ENCODE results near the gene INPPL1. TPM values are rescaled to one million over a fixed set of nuclear protein-coding genes. Genes with fewer than 3 reads are reported as not detected.

The INPPL1 gene, protein sequence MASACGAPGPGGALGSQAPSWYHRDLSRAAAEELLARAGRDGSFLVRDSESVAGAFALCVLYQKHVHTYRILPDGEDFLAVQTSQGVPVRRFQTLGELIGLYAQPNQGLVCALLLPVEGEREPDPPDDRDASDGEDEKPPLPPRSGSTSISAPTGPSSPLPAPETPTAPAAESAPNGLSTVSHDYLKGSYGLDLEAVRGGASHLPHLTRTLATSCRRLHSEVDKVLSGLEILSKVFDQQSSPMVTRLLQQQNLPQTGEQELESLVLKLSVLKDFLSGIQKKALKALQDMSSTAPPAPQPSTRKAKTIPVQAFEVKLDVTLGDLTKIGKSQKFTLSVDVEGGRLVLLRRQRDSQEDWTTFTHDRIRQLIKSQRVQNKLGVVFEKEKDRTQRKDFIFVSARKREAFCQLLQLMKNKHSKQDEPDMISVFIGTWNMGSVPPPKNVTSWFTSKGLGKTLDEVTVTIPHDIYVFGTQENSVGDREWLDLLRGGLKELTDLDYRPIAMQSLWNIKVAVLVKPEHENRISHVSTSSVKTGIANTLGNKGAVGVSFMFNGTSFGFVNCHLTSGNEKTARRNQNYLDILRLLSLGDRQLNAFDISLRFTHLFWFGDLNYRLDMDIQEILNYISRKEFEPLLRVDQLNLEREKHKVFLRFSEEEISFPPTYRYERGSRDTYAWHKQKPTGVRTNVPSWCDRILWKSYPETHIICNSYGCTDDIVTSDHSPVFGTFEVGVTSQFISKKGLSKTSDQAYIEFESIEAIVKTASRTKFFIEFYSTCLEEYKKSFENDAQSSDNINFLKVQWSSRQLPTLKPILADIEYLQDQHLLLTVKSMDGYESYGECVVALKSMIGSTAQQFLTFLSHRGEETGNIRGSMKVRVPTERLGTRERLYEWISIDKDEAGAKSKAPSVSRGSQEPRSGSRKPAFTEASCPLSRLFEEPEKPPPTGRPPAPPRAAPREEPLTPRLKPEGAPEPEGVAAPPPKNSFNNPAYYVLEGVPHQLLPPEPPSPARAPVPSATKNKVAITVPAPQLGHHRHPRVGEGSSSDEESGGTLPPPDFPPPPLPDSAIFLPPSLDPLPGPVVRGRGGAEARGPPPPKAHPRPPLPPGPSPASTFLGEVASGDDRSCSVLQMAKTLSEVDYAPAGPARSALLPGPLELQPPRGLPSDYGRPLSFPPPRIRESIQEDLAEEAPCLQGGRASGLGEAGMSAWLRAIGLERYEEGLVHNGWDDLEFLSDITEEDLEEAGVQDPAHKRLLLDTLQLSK
- total RNA-seq: 10 to 100 TPM; 75.9 to 78.4 TPM

DNA sequence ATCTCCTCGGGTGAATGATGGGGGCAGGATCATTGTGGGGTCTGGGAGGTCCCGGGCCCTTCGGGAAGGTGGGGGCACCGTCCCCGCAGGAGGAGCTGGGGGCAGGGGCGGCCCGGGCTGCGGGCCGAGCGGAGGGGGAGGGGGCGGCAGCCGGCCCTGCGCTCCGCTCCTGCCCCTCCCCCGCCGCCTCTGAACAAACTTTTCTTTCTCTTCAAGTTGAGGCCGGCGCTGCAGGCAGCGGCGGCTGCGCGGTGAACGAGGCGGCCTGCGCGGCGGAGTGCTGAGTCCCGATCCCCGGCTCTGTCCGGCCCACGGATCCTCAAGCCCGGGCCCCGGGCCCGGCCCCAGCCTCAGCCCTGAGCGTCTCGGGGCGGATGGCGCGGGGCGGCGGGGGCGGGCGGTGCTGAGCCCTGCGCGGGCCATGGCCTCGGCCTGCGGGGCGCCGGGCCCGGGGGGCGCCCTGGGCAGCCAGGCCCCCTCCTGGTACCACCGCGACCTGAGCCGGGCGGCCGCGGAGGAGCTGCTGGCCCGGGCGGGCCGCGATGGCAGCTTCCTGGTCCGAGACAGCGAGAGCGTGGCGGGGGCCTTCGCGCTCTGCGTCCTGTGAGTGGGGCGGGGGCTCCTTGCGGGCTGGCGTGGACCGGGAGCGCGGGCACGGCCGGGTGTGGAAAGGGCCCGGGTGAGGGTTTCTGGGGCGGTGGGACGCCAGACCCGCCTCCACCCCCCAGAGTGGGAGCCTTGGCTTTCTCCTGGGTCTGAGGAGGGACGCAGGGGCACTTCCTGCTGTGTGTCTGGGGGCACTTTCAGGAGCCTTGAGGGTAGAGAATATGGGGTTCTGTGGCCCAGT lies at the start of gene INPPL1:
Gene INPPL1, plus strand, starts transcription at position 204 of the 847 bp plus-strand sequence. Its CDS starts 218 bp downstream, at position 422.
- Mint-ChIP-seq H3K36me3 (ENCODE audit: low read depth) (no peaks in the 10 kb centered on the region), H3K27ac (peak within 1 kb of the TSS; percentile 94), H3K4me3 (peak within 1 kb of the TSS; percentile 95), H3K4me1 (ENCODE audit: low read depth) (peaks cover 25% of the 10 kb centered on the region), H3K27me3 (no peaks in the 10 kb centered on the region), H3K9me3 (no peaks in the 10 kb centered on the region)
- intact Hi-C loops (cut with micrococcal nuclease): no loop called here
- ATAC-seq (no peak), DNase-seq (peak; percentile 57)
- TF ChIP-seq, protein P1, sequence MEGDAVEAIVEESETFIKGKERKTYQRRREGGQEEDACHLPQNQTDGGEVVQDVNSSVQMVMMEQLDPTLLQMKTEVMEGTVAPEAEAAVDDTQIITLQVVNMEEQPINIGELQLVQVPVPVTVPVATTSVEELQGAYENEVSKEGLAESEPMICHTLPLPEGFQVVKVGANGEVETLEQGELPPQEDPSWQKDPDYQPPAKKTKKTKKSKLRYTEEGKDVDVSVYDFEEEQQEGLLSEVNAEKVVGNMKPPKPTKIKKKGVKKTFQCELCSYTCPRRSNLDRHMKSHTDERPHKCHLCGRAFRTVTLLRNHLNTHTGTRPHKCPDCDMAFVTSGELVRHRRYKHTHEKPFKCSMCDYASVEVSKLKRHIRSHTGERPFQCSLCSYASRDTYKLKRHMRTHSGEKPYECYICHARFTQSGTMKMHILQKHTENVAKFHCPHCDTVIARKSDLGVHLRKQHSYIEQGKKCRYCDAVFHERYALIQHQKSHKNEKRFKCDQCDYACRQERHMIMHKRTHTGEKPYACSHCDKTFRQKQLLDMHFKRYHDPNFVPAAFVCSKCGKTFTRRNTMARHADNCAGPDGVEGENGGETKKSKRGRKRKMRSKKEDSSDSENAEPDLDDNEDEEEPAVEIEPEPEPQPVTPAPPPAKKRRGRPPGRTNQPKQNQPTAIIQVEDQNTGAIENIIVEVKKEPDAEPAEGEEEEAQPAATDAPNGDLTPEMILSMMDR (IDR thresholded peaks at IDR 0.05): no peak
- POLR2A ChIA-PET: interaction anchor here (1.0 to 3.3 kb wide), 4 partner anchors 10 to 296 kb away, joined by 3 to 17 read pairs (median 4); partner anchors contain the start of genes RNF121 and XNDC1N
- CTCF ChIA-PET: interaction anchor here (1.1 to 3.3 kb wide), 3 partner anchors 12 to 210 kb away, joined by 3 to 23 read pairs (median 7); partner anchors contain the start of gene CLPB

DNA sequence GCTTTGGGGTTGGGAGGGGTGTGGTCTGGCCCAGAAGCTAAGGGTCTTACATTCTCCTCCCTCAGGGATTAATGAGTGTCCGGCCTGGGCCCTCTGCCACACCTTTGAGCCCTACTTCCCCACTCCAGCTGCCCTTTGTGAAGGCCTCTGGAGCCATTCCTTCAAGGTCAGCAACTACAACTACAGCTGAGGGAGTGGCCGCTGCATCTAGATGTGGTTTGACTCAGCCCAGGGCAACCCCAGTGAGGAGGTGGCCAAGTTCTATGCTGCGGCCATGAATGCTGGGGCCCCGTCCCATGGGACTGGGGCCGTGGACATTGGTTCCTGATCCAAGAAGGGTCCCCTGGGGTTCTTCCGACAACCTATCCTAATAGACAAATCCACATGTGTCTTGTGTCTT lies 46.9 kb upstream of the INPPL1 start:
- H3K9me3 Mint-ChIP-seq: no peaks in the 10 kb centered on the region
- ATAC-seq (no peak), DNase-seq (no peak)
- CTCF ChIA-PET: interaction anchor here (0.8 kb wide), 1 partner anchor 11 kb away, joined by 3 read pairs; no protein-coding TSS in a partner anchor
- no peaks in the 10 kb centered on the region for H3K36me3 Mint-ChIP-seq (ENCODE audit: low read depth)
- TF ChIP-seq, protein P1 (IDR thresholded peaks at IDR 0.05): no peak
- H3K27me3 Mint-ChIP-seq: peaks cover 4% of the 10 kb centered on the region
- POLR2A ChIA-PET: no interaction called here
- intact Hi-C loops (cut with micrococcal nuclease): no loop called here
- no peak overlapping the region for H3K4me3 Mint-ChIP-seq
- no peak overlapping the region for H3K27ac Mint-ChIP-seq
- peaks cover 3% of the 10 kb centered on the region for H3K4me1 Mint-ChIP-seq (ENCODE audit: low read depth)

DNA sequence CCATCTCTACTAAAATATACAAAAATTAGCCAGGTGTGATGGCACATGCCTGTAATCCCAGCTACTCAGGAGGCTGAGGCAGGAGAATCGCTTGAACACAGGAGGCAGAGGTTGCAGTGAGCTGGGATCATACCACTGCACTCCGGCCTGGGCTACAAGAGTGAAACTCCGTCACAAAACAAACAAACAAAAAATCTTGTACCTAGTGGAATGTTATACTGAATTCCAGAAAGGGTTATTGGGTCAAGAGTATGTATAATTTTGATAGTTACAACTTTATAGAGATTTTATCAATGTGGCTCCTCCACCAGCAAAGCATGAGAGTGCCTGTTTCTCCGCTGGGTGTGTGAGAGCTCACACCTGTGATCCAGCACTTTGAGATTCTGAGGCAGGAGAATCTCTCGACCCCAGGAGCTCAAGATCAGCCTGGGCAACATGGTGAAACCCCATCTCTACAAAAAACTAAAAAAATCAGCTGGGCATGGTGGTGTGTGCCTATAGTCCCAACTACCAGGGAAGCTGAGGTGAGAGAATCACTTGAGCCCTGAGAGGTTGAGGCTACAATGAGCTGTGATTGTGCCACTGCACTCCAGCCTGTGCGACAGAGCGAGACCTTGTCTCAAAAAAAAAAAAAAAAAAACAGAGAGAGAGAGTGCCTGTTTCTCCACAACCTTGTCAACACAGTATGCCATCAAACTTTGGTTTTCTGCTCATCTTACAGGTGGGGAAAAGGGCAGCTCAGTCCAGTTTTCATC lies 45.3 kb upstream of the INPPL1 start:
- no peaks in the 10 kb centered on the region for H3K9me3 Mint-ChIP-seq
- no peak overlapping the region for H3K4me3 Mint-ChIP-seq
- no peak overlapping the region for H3K27ac Mint-ChIP-seq
- H3K36me3 Mint-ChIP-seq (ENCODE audit: low read depth): no peaks in the 10 kb centered on the region
- TF ChIP-seq, protein P1 (IDR thresholded peaks at IDR 0.05): no peak
- intact Hi-C loops (cut with micrococcal nuclease): no loop called here
- peaks cover 5% of the 10 kb centered on the region for H3K4me1 Mint-ChIP-seq (ENCODE audit: low read depth)
- H3K27me3 Mint-ChIP-seq: peaks cover 5% of the 10 kb centered on the region
- no peak for DNase-seq
- no peak for ATAC-seq
- ChIA-PET POLR2A (no interaction called here), CTCF (interaction anchor here (1.2 to 1.8 kb wide), 2 partner anchors 59 to 154 kb away, joined by 3 to 6 read pairs; no protein-coding TSS in a partner anchor)
